ENCODE measurements around the gene KNCN. TPM values are rescaled to one million over a fixed set of nuclear protein-coding genes. Genes with fewer than 3 reads are reported as not detected.

KNCN gene
- total RNA-seq, 4 donors from 2014 or later = not detected

GRCh38 chr1:46533179-46533864 lies 18.1 kb downstream of the KNCN start:
- no peak for TF ChIP-seq POLR2A (IDR thresholded peaks at IDR 0.05; ENCODE audit: low read depth)
- no peak for TF ChIP-seq POLR2AphosphoS5 (IDR thresholded peaks at IDR 0.05)
- TF ChIP-seq EP300 (IDR thresholded peaks at IDR 0.05) = no peak
- no peak for TF ChIP-seq CTCF (IDR thresholded peaks at IDR 0.05)
- intact Hi-C loops (cut with DNase I) = loop anchor here (2.0 kb wide), 1 partner anchor 127 kb away; no protein-coding TSS in a partner anchor
- H3K9me3 ChIP-seq = no peaks in the 10 kb centered on the region
- H3K4me3 ChIP-seq = peak overlapping the region; percentile 55 to 63 (median 58)
- H3K27me3 ChIP-seq = peaks cover 0 to 21% (median 0%) of the 10 kb centered on the region in 4 donors
- 31% methylated on average over 10 of the region's 71 CpGs for whole genome bisulfite sequencing
- H3K27ac ChIP-seq (replicated peaks in 1 of 4) = peak overlapping the region; percentile 78 to 86 (median 84)
- DNase-seq (ENCODE audit: extremely low spot score) = no peak
- H3K36me3 ChIP-seq = no peaks in the 10 kb centered on the region
- peaks cover 7 to 14% (median 14%) of the 10 kb centered on the region in 4 donors for H3K4me1 ChIP-seq

GRCh38 chr1:46532498-46533178 lies 18.8 kb downstream of the KNCN start:
- intact Hi-C loops (cut with DNase I) = loop anchor here (2.0 kb wide), 1 partner anchor 126 kb away; no protein-coding TSS in a partner anchor
- Histone ChIP-seq H3K9me3 (no peaks in the 10 kb centered on the region), H3K4me1 (peaks cover 7 to 20% (median 14%) of the 10 kb centered on the region in 4 donors), H3K4me3 (peak overlapping the region; percentile 55 to 63 (median 58)), H3K36me3 (no peaks in the 10 kb centered on the region), H3K27me3 (peaks cover 0 to 22% (median 0%) of the 10 kb centered on the region in 4 donors), H3K27ac (replicated peaks in 1 of 4) (peak overlapping the region; percentile 78 to 86 (median 84))
- no peak for DNase-seq (ENCODE audit: extremely low spot score)
- peak; percentile 74 to 78 (median 77) for TF ChIP-seq CTCF (IDR thresholded peaks at IDR 0.05)
- no peak for TF ChIP-seq EP300 (IDR thresholded peaks at IDR 0.05)
- peak; percentile 16 to 35 for TF ChIP-seq POLR2AphosphoS5 (IDR thresholded peaks at IDR 0.05)
- TF ChIP-seq POLR2A (IDR thresholded peaks at IDR 0.05; ENCODE audit: low read depth) = no peak
- WGBS = 2% methylated on average over 19 of the region's 31 CpGs

GRCh38 chr1:46532095-46532494 lies 19.4 kb downstream of the KNCN start:
- WGBS = 74% methylated on average over 3 of the region's 3 CpGs
- DNase-seq (ENCODE audit: extremely low spot score) = no peak
- Histone ChIP-seq H3K4me1 (peaks cover 7 to 20% (median 14%) of the 10 kb centered on the region in 4 donors), H3K27ac (replicated peaks in 1 of 4) (no peak overlapping the region), H3K27me3 (peaks cover 0 to 28% (median 0%) of the 10 kb centered on the region in 4 donors), H3K36me3 (no peaks in the 10 kb centered on the region), H3K4me3 (no peak overlapping the region), H3K9me3 (no peaks in the 10 kb centered on the region)
- no peak for TF ChIP-seq POLR2AphosphoS5 (IDR thresholded peaks at IDR 0.05)
- TF ChIP-seq CTCF (IDR thresholded peaks at IDR 0.05) = no peak
- no peak for TF ChIP-seq EP300 (IDR thresholded peaks at IDR 0.05)
- no peak for TF ChIP-seq POLR2A (IDR thresholded peaks at IDR 0.05; ENCODE audit: low read depth)
- intact Hi-C loops (cut with DNase I) = loop anchor here (2.0 kb wide), 1 partner anchor 125 kb away; no protein-coding TSS in a partner anchor

GRCh38 chr1:46530791-46531409 lies 20.5 kb downstream of the KNCN start:
- Histone ChIP-seq H3K4me1 (peaks cover 7 to 20% (median 14%) of the 10 kb centered on the region in 4 donors), H3K4me3 (no peak overlapping the region), H3K9me3 (no peaks in the 10 kb centered on the region), H3K36me3 (no peaks in the 10 kb centered on the region), H3K27ac (replicated peaks in 1 of 4) (no peak overlapping the region), H3K27me3 (peaks cover 0 to 40% (median 0%) of the 10 kb centered on the region in 4 donors)
- DNase-seq (ENCODE audit: extremely low spot score) = no peak
- intact Hi-C loops (cut with DNase I) = no loop called here
- 68% methylated on average over 6 of the region's 6 CpGs for WGBS
- TF ChIP-seq EP300 (IDR thresholded peaks at IDR 0.05) (no peak), POLR2AphosphoS5 (IDR thresholded peaks at IDR 0.05) (no peak), CTCF (IDR thresholded peaks at IDR 0.05) (no peak), POLR2A (IDR thresholded peaks at IDR 0.05; ENCODE audit: low read depth) (no peak)
